Neutrophil (primary cell): ENCODE results near the gene PLEKHA7.

Source experiments
- H3K27ac ChIP-seq: fragments of 200-600 bp; sonication (generic); 2 replicates; pipeline ENCODE4 v1.5.1; 2016; ENCODE audit warnings: mild to moderate bottlenecking, moderate library complexity
- H3K27me3 ChIP-seq: fragments of 200-600 bp; sonication (generic); 2 replicates; pipeline ENCODE4 v1.6.0; 2016; ENCODE audit warnings: mild to moderate bottlenecking
- H3K36me3 ChIP-seq: fragments of 200-600 bp; sonication (generic); 2 replicates; pipeline ENCODE4 v1.5.1; 2017
- H3K4me1 ChIP-seq, 2 experiments: fragments of 200-600 bp in 1 of 2; sonication (generic) in 1 of 2; 1 replicate in 1 of 2; 2 replicates in 1 of 2; pipeline versions ENCODE4 v1.5.1 to v1.6.1; 2013 to 2016; ENCODE audit warnings: low read depth in 1 of 2, low read length in 1 of 2, mild to moderate bottlenecking in 1 of 2, moderate library complexity in 1 of 2; ENCODE audit not compliant: control insufficient read depth in 1 of 2, insufficient read depth in 1 of 2
- H3K4me3 ChIP-seq, 2 experiments: fragments of 200-600 bp in 1 of 2; sonication (generic) in 1 of 2; 1 replicate in 1 of 2; 2 replicates in 1 of 2; pipeline ENCODE4 v1.5.1; 2013 to 2016; ENCODE audit warnings: low read depth in 1 of 2, low read length in 1 of 2, mild to moderate bottlenecking in 1 of 2, moderate library complexity in 1 of 2
- H3K9me3 ChIP-seq: fragments of 200-600 bp; sonication (generic); 2 replicates; pipeline ENCODE4 v1.5.1; 2016
- CTCF ChIP-seq: fragments of 200-600 bp; sonication (generic); IDR thresholded peaks from 2 replicates; pipeline ENCODE4 v1.5.1; 2016; ENCODE audit warnings: antibody characterized with exemption

PLEKHA7 gene

GRCh38 chr11:16986434-16987204 is 27.6 kb downstream of the PLEKHA7 start:
- Histone ChIP-seq H3K36me3 (no peaks in the 10 kb centered on the region), H3K9me3 (no peaks in the 10 kb centered on the region), H3K27ac (no peak overlapping the region), H3K4me1 (no peaks in the 10 kb centered on the region), H3K27me3 (no peaks in the 10 kb centered on the region), H3K4me3 (no peak overlapping the region)
- TF ChIP-seq CTCF: no peak

- H3K9me3 ChIP-seq: no peaks in the 10 kb centered on the region
- no peaks in the 10 kb centered on the region for H3K27me3 ChIP-seq
- H3K27ac ChIP-seq: no peak overlapping the region
- no peak overlapping the region for H3K4me3 ChIP-seq
- no peaks in the 10 kb centered on the region for H3K4me1 ChIP-seq
- TF ChIP-seq CTCF: no peak
- H3K36me3 ChIP-seq: no peaks in the 10 kb centered on the region
These were observed 28.9 kb downstream of the PLEKHA7 start for GRCh38 chr11:16985297-16985696.

GRCh38 chr11:16984229-16984628 is 30.0 kb downstream of the PLEKHA7 start:
- Histone ChIP-seq H3K9me3 (no peaks in the 10 kb centered on the region), H3K27me3 (no peaks in the 10 kb centered on the region), H3K4me1 (no peaks in the 10 kb centered on the region), H3K36me3 (no peaks in the 10 kb centered on the region), H3K27ac (no peak overlapping the region), H3K4me3 (no peak overlapping the region)
- TF ChIP-seq CTCF: no peak

GRCh38 chr11:16982809-16983208 is 31.4 kb downstream of the PLEKHA7 start:
- Histone ChIP-seq H3K27ac (no peak overlapping the region), H3K9me3 (no peaks in the 10 kb centered on the region), H3K36me3 (no peaks in the 10 kb centered on the region), H3K4me1 (no peaks in the 10 kb centered on the region), H3K27me3 (no peaks in the 10 kb centered on the region), H3K4me3 (no peak overlapping the region)
- TF ChIP-seq CTCF: no peak

- Histone ChIP-seq H3K4me1 (no peaks in the 10 kb centered on the region), H3K36me3 (no peaks in the 10 kb centered on the region), H3K27me3 (no peaks in the 10 kb centered on the region), H3K27ac (no peak overlapping the region), H3K9me3 (no peaks in the 10 kb centered on the region), H3K4me3 (no peak overlapping the region)
- no peak for TF ChIP-seq CTCF
These were observed 31.9 kb downstream of the PLEKHA7 start for GRCh38 chr11:16982256-16982671.
